SHP77 treated with DMSO at 0.1 percent for 48 hours (cell line): ENCODE results near the gene DCHS2.

ENCODE experiments used
- DNase-seq: peaks from one replicate; lab custom pipeline; 2025; lab: John Stamatoyannopoulos, UW

Gene DCHS2

GRCh38 chr4:154454710-154455109 is 36.9 kb downstream of the DCHS2 start:
- DNase-seq = no peak

- no peak for DNase-seq
These were observed 38.7 kb downstream of the DCHS2 start for GRCh38 chr4:154452798-154453346.

GRCh38 chr4:154450966-154451365 is 40.6 kb downstream of the DCHS2 start:
- DNase-seq = no peak

GRCh38 chr4:154444958-154445357 is 46.6 kb downstream of the DCHS2 start:
- DNase-seq = no peak

GRCh38 chr4:154441982-154442381 is 49.6 kb downstream of the DCHS2 start:
- DNase-seq = no peak

- no peak for DNase-seq
These were observed 50.5 kb downstream of the DCHS2 start for GRCh38 chr4:154441124-154441523.

GRCh38 chr4:154439224-154439623 is 52.4 kb downstream of the DCHS2 start:
- DNase-seq = no peak

GRCh38 chr4:154435895-154436294 is 55.7 kb downstream of the DCHS2 start:
- no peak for DNase-seq

GRCh38 chr4:154433543-154433942 is 58.1 kb downstream of the DCHS2 start:
- DNase-seq = no peak

GRCh38 chr4:154429176-154429575 is 62.4 kb downstream of the DCHS2 start:
- DNase-seq = no peak

GRCh38 chr4:154427149-154427548 is 64.5 kb downstream of the DCHS2 start:
- DNase-seq = no peak

- no peak for DNase-seq
These were observed 66.1 kb downstream of the DCHS2 start for GRCh38 chr4:154425514-154425913.

- no peak for DNase-seq
These were observed 66.7 kb downstream of the DCHS2 start for GRCh38 chr4:154424810-154425484.

- DNase-seq = no peak
These were observed 69.4 kb downstream of the DCHS2 start for GRCh38 chr4:154422152-154422551.

- DNase-seq = no peak
These were observed 70.0 kb downstream of the DCHS2 start for GRCh38 chr4:154421618-154422017.

- DNase-seq = no peak
These were observed 74.3 kb downstream of the DCHS2 start for GRCh38 chr4:154417373-154417673.

- no peak for DNase-seq
These were observed 75.4 kb downstream of the DCHS2 start for GRCh38 chr4:154416190-154416547.

GRCh38 chr4:154415313-154415712 is 76.3 kb downstream of the DCHS2 start:
- DNase-seq = no peak

- no peak for DNase-seq
These were observed 76.8 kb downstream of the DCHS2 start for GRCh38 chr4:154414796-154415195.

- no peak for DNase-seq
These were observed 77.2 kb downstream of the DCHS2 start for GRCh38 chr4:154414371-154414770.

- no peak for DNase-seq
These were observed 84.2 kb downstream of the DCHS2 start for GRCh38 chr4:154407443-154407842.

- no peak for DNase-seq
These were observed 85.4 kb downstream of the DCHS2 start for GRCh38 chr4:154406018-154406795.

- no peak for DNase-seq
These were observed 92.2 kb downstream of the DCHS2 start for GRCh38 chr4:154399259-154399974.
